Fibroblast of mammary gland (primary cell): Measurements from ENCODE around the gene CIRBP.
A peak's percentile ranks its signal among the peaks of the same experiment; 100 is the strongest.

Experiments
- DNase-seq: peaks from one replicate; pipeline ENCODE4 v3.0.0-alpha.2; 2010; ENCODE audit warnings: low read depth
- H3K4me3 ChIP-seq: 2 replicates; pipeline ENCODE4 v1.5.1; 2011; ENCODE audit warnings: low read depth, mild to moderate bottlenecking, low read length, moderate library complexity; ENCODE audit not compliant: control insufficient read depth
- TF ChIP-seq, protein P1 (sequence below): conservative IDR thresholded peaks from 2 replicates; pipeline ENCODE4 v1.5.1; 2011; ENCODE audit warnings: low read depth, low read length, inconsistent platforms; ENCODE audit not compliant: control insufficient read depth, insufficient read depth

CIRBP gene

DNA sequence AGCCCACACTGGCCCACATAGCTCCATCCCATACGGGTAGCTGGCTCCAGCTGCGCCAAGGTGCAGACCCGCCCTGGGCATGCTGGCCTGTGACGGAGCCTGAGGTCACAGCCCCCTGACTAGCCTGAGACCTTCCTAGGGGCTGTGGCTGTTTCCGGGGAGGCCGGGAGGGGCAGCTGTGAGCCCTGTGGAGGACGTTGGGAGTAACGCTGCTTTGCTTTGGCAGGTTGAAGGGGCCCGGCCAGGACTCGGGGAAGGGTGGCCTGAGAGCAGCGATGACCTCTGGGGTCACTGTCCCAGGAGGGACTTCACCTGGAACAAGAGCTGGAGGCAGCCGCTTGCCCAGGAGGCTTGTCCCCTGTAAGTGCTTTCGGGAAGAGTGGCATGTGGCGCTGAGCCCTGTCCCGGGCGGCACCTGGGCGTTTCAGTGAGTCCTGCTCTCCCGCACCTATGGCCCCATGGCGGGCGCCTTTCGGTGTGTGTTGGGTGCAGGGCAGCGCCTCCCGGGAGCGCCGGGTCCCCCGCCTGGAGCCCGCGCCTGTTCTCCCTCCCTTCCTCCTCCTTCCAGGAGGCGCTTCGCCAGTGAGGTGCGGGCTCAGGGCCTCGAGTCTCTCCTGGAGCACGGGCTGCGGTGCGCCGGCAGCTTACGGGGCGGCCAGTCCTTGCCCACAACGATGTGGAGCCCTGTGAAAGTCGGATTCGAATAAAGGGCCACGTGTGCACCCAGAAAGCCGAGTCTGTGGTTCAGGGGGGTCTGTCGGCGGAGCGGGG, 5.1 kb downstream of the CIRBP start:
- H3K4me3 ChIP-seq, result peak overlapping the region; percentile 25
- no peak for DNase-seq
- TF ChIP-seq, protein P1, sequence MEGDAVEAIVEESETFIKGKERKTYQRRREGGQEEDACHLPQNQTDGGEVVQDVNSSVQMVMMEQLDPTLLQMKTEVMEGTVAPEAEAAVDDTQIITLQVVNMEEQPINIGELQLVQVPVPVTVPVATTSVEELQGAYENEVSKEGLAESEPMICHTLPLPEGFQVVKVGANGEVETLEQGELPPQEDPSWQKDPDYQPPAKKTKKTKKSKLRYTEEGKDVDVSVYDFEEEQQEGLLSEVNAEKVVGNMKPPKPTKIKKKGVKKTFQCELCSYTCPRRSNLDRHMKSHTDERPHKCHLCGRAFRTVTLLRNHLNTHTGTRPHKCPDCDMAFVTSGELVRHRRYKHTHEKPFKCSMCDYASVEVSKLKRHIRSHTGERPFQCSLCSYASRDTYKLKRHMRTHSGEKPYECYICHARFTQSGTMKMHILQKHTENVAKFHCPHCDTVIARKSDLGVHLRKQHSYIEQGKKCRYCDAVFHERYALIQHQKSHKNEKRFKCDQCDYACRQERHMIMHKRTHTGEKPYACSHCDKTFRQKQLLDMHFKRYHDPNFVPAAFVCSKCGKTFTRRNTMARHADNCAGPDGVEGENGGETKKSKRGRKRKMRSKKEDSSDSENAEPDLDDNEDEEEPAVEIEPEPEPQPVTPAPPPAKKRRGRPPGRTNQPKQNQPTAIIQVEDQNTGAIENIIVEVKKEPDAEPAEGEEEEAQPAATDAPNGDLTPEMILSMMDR, result no peak

DNA sequence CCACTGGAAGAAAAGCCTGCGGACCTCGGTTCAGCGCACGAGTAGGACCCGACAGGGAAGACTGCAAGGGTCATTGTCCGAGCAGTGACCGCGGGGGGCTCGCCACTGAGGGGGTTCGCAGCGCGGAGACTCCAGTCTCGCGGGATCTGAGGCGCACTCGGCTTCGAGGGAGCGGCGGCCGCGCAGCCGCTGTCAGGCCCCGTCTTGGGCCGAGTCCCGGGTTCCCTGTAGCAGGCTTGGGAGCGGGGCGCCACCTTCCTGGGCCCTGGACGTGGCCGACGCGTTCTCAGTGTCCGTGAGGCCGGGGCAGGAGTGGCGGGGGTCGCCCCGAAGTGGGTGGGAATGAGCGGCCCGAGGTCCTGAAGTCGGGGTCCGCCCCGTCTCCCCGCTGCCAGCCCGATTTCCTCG, 5.7 kb downstream of the CIRBP start:
- DNase-seq, result no peak
- peak overlapping the region; percentile 25 for H3K4me3 ChIP-seq
- TF ChIP-seq, protein P1, result no peak

DNA sequence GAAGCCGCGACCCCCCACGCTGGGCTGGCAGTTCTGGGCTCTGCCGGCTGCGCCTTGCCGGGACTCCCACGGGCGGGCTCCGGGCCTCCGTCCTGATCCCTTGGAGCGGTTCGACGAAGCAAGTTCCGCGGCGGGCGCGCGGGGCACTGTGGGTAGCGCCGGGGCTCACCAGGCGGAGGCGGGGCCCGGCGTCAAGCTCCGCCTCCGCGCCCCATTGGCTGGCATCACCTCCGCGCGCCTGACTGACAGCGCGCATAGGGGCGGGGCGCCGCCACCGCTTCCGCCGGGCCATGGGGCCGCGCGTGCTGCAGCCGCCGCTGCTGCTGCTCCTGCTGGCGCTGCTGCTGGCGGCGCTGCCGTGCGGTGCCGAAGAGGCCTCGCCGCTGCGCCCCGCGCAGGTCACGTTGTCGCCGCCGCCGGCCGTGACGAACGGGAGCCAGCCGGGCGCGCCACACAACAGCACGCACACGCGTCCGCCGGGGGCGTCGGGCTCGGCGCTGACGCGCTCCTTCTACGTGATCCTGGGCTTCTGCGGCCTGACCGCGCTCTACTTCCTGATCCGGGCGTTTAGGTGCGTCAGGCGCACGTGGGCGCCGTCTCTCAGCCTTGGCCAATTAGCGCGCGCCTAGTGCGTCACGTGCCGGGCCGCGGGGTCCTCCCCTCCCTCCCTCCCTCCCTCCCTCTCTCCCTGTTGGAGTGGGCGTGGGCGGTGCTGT, 6.3 kb downstream of the CIRBP start, which contains the start of gene FAM174C:
Gene FAM174C (plus strand): TSS at position 271 of the 716 bp plus-strand sequence. CDS start 20 bp downstream, at position 291.
- peak within 1 kb of the TSS; percentile 60 for H3K4me3 ChIP-seq
- TF ChIP-seq, protein P1, result no peak
- DNase-seq, result peak; percentile 97

DNA sequence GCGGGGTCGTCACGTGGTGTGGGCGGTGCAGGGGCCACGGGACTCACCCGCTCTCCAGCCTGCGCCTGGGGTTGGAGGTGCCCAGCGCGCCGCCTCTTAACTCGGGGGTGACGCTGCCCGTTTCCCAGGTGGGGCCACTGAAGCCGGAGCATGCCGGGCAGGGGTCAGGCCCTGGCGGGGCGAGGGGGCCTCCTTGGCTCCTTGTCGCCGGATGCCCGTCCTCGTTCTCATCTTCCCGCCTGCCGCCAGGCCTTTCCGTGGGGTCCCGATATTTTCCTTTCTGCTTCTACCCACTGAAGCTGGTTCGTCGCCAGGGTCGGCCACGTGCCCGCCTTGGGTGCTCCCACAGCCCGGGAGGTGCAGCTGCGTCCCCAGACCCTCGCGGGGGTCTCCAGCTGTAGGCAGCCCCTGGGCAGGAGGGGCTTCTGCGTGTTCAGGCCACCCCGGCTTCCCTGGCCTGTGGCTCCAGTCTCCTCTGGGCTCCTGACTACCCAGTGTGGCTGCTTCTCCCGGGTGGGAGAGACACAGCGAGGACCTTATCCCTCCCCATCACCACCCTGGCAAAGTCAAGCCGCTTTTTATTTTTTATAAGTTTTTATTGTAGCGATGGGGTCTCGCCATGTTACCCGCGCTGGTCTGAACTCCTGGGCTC, 7.0 kb downstream of the CIRBP start:
- no peak for DNase-seq
- H3K4me3 ChIP-seq, result peak overlapping the region; percentile 60
- TF ChIP-seq, protein P1, result no peak

DNA sequence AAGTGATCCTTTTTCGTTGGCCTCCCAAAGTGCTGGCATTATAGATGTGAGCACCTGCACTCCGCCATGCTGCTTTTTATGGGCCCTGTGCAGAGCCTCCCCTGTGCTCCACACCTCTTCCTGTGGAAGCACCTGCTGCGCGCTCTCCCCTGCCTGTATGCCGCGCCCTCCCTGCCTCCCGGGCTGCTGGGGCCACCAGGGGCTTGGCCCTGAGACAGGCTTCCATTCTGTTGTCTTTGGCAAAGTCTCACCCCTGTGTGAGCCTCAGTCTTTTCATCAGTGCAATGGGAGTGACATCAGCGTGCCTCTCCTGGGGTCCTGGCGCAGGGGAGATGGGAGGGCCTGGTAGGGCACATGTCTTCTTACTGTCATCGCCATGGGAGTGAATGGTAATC, 7.5 kb downstream of the CIRBP start:
- peak overlapping the region; percentile 60 for H3K4me3 ChIP-seq
- TF ChIP-seq, protein P1, result no peak
- no peak for DNase-seq

DNA sequence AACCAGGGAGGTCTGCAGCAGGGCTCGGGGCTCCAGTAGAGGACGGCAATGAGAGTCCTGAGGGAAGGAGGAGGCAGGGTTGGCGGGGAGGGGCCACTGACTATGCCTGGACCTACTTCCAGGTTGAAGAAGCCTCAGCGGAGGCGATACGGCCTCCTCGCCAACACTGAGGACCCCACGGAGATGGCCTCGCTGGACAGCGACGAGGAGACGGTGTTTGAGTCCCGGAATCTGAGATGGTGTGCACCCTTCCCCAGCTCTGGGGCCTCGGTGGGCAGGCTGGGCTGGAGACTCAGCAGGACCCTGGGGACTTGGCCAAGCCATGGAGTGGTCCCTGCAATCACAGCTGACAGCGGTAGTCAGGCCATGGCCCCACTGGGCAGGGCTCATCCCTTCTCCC, 7.9 kb downstream of the CIRBP start:
- TF ChIP-seq, protein P1, result no peak
- no peak for DNase-seq
- H3K4me3 ChIP-seq, result no peak overlapping the region
